HuH-7.5 (cell line): ENCODE measurements around the gene IGFLR1.

Source experiments
- DNase-seq: peaks from one replicate; pipeline ENCODE4 v3.0.0; 2011; ENCODE audit warnings: low spot score

Gene IGFLR1

GRCh38 chr19:35723671-35724070 lies 18.6 kb downstream of the IGFLR1 start:
- DNase-seq: no peak

- no peak for DNase-seq
Measured at GRCh38 chr19:35722897-35723296, 19.4 kb downstream of the IGFLR1 start.

- DNase-seq: no peak
Measured at GRCh38 chr19:35722461-35722860, 19.8 kb downstream of the IGFLR1 start.

GRCh38 chr19:35721374-35721773 lies 20.9 kb downstream of the IGFLR1 start:
- DNase-seq: no peak

GRCh38 chr19:35720648-35721047 lies 21.6 kb downstream of the IGFLR1 start:
- DNase-seq: no peak

GRCh38 chr19:35720163-35720524 lies 22.1 kb downstream of the IGFLR1 start:
- no peak for DNase-seq

GRCh38 chr19:35719402-35720162 lies 22.7 kb downstream of the IGFLR1 start:
- no peak for DNase-seq

- no peak for DNase-seq
Measured at GRCh38 chr19:35718345-35719041, 23.8 kb downstream of the IGFLR1 start.

GRCh38 chr19:35717665-35718344 lies 24.4 kb downstream of the IGFLR1 start, which contains the start of gene KMT2B:
Gene KMT2B, plus strand, starts transcription at chr19:35718003. Its CDS starts 16 bp downstream, at chr19:35718019.
- peak; percentile 100 for DNase-seq

GRCh38 chr19:35716801-35717664 lies 25.2 kb downstream of the IGFLR1 start:
- DNase-seq: peak; percentile 97

GRCh38 chr19:35715981-35716800 lies 26.1 kb downstream of the IGFLR1 start:
- peak; percentile 86 for DNase-seq

GRCh38 chr19:35715355-35715809 lies 26.9 kb downstream of the IGFLR1 start:
- no peak for DNase-seq

- DNase-seq: no peak
Measured at GRCh38 chr19:35714601-35715354, 27.5 kb downstream of the IGFLR1 start.

- no peak for DNase-seq
Measured at GRCh38 chr19:35713904-35714495, 28.3 kb downstream of the IGFLR1 start.

GRCh38 chr19:35713506-35713850 lies 28.8 kb downstream of the IGFLR1 start:
- no peak for DNase-seq

- DNase-seq: no peak
Measured at GRCh38 chr19:35712567-35713505, 29.4 kb downstream of the IGFLR1 start.

GRCh38 chr19:35710784-35711723 lies 31.2 kb downstream of the IGFLR1 start:
- DNase-seq: no peak

GRCh38 chr19:35708391-35708790 lies 33.9 kb downstream of the IGFLR1 start:
- no peak for DNase-seq
